HG03520 (cell line): Measurements from ENCODE around the gene GPR108.

Experiments
- ATAC-seq: cut with Tn5 transposase; IDR thresholded peaks from one replicate; pipeline ENCODE4 v1.9.1; 2021; ENCODE audit warnings: mild to moderate bottlenecking, moderate library complexity; ENCODE audit not compliant: unreplicated experiment

GPR108 gene

GRCh38 chr19:6682607-6683128 lies 54.7 kb downstream of the GPR108 start:
- ATAC-seq: no peak

- no peak for ATAC-seq
These were observed 57.2 kb downstream of the GPR108 start for GRCh38 chr19:6680141-6680540.
